Fibroblast of mammary gland (primary cell): ENCODE measurements around the gene C11orf97.
"Not testable (repeated sequence)": the region's sequence is repeated elsewhere in the genome, so short reads cannot be mapped to it uniquely, and the experiment has no call there.

Source experiments
- DNase-seq: peaks from one replicate; pipeline ENCODE4 v3.0.0-alpha.2; 2010; ENCODE audit warnings: low read depth
- H3K4me3 ChIP-seq: 2 replicates; pipeline ENCODE4 v1.5.1; 2011; ENCODE audit warnings: low read depth, mild to moderate bottlenecking, low read length, moderate library complexity; ENCODE audit not compliant: control insufficient read depth
- TF ChIP-seq, protein P1 (sequence below): conservative IDR thresholded peaks from 2 replicates; pipeline ENCODE4 v1.5.1; 2011; ENCODE audit warnings: low read depth, low read length, inconsistent platforms; ENCODE audit not compliant: control insufficient read depth, insufficient read depth

The C11orf97 gene

DNA sequence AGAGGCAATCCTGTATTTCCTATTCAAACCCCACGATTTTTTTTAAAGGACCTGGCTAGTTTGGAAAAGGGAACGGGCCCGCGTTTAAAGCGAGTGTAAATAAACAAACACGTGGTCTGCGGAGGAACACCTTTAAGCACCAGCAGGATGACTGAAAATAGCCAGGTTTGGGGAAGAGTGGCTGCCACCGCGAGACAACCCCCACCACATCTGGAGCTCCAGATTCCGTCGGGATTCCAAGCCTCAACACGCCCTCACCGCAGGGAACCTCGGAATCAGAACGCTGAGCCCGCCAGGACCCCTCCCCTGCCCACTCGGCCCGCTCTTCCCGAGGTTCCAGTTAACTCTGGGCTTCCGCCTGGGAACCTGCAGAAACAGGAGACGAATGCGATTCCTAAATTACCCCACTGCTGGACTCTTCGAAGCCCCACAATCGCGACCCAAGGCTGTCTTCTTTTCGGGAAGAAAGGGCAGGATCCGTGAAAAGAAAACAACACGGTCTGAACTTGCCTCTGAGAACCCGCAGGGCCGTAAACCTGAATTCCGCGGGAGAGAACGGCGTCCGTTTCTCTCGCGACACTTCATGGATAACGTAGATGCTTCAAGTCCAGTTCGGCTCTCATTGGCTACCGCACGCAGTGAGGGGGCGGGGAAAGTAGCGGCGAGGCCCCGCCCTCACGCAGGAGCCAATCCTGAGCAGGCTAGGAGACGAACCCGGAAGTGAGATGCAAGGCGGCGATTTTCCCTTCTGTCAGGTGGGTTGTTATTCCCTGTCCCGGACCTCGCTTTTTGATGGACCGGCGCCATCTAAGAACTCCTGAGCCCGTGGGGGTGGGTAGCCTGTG lies 18.8 kb upstream of the C11orf97 start, which contains the start of the genes ANKRD49 and MRE11:
Gene ANKRD49 (plus strand): TSS at position 704 of the 845 bp plus-strand sequence. CDS start 2,710 bp downstream, outside the sequence.
Gene MRE11 (minus strand): TSS at position 564 of the 845 bp plus-strand sequence. CDS start 1,043 bp downstream, outside the sequence.
- peak; percentile 97 for DNase-seq
- TF ChIP-seq, protein P1, sequence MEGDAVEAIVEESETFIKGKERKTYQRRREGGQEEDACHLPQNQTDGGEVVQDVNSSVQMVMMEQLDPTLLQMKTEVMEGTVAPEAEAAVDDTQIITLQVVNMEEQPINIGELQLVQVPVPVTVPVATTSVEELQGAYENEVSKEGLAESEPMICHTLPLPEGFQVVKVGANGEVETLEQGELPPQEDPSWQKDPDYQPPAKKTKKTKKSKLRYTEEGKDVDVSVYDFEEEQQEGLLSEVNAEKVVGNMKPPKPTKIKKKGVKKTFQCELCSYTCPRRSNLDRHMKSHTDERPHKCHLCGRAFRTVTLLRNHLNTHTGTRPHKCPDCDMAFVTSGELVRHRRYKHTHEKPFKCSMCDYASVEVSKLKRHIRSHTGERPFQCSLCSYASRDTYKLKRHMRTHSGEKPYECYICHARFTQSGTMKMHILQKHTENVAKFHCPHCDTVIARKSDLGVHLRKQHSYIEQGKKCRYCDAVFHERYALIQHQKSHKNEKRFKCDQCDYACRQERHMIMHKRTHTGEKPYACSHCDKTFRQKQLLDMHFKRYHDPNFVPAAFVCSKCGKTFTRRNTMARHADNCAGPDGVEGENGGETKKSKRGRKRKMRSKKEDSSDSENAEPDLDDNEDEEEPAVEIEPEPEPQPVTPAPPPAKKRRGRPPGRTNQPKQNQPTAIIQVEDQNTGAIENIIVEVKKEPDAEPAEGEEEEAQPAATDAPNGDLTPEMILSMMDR, result no peak
- peak within 1 kb of the TSS; percentile 92 for H3K4me3 ChIP-seq

DNA sequence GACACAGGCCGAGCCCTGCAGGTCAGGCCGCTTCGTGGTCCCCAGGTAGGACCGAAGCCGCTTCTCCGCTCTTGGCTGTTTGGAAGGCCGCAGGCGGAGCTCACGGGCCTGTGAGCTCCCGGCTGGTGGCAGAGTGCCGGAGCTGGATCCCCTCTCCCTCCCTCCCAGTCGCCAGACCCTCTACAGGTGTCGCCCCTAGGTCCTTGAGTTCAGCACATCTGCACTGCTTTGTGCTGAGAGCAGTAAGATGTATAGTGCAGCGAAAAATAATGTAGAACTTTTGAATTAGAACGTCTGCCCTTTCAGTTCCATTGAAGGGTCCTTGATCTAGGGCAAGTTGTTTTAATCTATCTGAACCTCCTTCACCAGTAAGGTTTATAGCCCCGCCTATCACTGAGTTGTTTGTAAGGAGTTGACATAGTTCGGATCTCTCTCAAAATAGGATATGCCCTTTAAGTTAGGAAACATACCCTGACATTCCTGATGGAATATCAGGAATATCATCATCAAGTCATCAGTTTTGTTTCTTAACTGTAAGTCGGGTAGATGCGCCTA lies 18.1 kb upstream of the C11orf97 start:
- H3K4me3 ChIP-seq, result peak overlapping the region; percentile 92
- peak; percentile 11 for DNase-seq
- TF ChIP-seq, protein P1, result no peak

DNA sequence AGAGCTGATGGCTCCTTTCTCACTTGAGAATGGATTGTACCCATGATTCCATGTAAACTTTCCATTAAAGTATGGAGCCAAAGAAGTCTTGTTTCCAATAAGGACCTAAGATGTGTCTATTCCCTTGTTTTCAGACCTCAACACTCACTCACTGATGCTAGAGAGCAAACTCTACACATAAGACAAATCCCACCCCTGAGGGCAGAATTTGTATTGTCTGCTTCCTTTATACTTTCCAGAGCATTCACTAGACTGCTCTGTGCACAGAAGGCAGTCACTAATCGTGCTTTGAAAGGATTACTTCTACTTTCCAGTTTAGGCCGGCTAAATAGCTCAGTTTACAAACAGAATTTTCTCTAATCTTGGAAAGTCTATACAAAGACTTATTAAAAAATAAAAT lies 12.1 kb upstream of the C11orf97 start:
- no peak for DNase-seq
- TF ChIP-seq, protein P1, result no peak
- no peak overlapping the region for H3K4me3 ChIP-seq

DNA sequence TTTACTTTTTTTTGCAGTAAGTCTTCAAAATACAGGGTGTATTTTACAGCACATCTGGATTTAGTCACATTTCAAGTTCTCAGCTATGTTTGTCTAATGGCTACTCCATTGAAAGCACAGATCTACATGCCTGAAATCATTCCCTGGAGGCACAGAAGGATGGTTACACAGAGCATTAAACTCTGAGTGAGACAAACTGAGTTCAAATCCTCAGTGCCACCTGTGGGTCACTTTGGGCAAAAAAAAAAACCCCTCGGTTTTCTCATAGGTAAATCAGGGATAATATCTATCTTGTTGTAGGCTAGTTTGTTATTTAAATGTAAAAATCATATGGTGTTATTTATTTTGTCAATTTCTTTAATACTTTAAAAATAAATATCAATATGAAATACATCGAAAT lies 10.7 kb upstream of the C11orf97 start:
- TF ChIP-seq, protein P1, result no peak
- DNase-seq, result no peak
- H3K4me3 ChIP-seq, result no peak overlapping the region

DNA sequence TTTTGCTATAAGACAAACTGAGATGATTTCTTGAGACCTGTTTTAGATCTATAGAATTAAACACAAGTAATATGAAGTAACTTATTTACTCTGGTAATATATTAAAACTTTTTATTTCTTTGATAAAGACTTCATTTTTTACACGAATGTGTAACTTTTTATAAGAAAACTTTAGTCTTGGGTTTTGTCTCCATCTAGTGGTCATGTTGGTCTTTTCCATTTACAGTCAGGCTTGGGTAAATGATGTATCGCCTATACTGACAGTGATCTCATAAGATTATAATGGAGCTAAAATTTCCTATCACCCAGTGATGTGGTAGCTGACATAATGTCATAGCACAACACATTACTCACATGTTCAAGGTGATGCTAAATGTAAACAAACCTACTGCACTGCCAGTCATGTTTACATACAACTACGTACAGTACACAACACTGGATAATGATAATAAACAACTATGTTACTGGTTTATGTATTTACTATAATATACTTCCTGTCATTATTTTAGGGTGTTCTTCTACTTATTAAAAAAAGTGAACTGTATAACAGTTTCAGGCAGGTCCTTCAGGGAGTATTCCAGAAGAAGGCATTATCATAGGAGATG lies 7.5 kb upstream of the C11orf97 start:
- H3K4me3 ChIP-seq, result no peak overlapping the region
- DNase-seq, result peak; percentile 70
- TF ChIP-seq, protein P1, result peak; percentile 64

DNA sequence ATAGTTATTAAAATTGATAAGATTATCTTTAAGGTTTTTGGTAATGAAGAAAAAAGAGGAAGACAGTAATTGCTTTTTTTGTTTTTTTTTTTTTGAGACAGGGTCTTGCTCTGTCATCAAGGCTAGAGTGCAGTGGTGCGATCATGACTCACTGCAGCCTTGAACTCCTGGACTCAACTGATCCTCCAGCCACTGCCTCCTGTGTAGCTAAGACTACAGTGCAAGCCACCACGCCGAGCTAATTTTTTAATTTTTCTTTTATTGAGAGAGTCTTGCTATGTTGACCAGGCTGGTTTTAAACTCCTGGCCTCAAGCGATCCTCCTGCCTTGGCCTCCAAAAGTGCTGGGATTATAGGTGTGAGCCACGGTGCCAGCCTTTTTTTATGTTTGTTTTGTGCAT lies 5.7 kb upstream of the C11orf97 start:
- not testable (repeated sequence) for H3K4me3 ChIP-seq, DNase-seq

DNA sequence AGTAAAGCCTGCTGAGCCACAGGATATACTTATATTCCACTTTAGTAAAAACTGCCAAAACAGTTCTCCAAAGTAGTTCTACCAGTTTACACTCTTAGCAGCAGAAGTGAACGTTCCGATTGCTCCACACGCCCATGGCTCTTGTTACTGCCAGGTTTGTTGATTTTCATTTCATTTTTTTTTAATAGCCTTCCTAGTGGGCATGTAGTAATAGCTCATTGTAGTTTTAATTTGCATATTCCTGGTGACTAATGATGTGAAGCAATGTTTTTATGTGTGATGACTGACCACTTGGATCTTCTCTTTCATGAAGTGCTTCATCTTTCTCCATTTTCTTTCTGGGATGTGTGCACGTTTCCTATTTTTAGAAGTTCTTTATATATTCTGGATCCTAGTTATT lies 4.8 kb upstream of the C11orf97 start:
- no peak overlapping the region for H3K4me3 ChIP-seq
- peak; percentile 35 for DNase-seq
- TF ChIP-seq, protein P1, result no peak
